LNCAP (cell line): ENCODE measurements around the gene PTPRU.

ENCODE experiments used
- TF ChIP-seq, protein P1 (sequence below): fragments of 450-650 bp; IDR thresholded peaks from 2 replicates; pipeline ENCODE4 v1.5.1; 2017; ENCODE audit warnings: mild to moderate bottlenecking

PTPRU gene

GRCh38 chr1:29290414-29290985 is 54.2 kb downstream of the PTPRU start:
- TF ChIP-seq, protein P1, sequence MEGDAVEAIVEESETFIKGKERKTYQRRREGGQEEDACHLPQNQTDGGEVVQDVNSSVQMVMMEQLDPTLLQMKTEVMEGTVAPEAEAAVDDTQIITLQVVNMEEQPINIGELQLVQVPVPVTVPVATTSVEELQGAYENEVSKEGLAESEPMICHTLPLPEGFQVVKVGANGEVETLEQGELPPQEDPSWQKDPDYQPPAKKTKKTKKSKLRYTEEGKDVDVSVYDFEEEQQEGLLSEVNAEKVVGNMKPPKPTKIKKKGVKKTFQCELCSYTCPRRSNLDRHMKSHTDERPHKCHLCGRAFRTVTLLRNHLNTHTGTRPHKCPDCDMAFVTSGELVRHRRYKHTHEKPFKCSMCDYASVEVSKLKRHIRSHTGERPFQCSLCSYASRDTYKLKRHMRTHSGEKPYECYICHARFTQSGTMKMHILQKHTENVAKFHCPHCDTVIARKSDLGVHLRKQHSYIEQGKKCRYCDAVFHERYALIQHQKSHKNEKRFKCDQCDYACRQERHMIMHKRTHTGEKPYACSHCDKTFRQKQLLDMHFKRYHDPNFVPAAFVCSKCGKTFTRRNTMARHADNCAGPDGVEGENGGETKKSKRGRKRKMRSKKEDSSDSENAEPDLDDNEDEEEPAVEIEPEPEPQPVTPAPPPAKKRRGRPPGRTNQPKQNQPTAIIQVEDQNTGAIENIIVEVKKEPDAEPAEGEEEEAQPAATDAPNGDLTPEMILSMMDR, result no peak

DNA sequence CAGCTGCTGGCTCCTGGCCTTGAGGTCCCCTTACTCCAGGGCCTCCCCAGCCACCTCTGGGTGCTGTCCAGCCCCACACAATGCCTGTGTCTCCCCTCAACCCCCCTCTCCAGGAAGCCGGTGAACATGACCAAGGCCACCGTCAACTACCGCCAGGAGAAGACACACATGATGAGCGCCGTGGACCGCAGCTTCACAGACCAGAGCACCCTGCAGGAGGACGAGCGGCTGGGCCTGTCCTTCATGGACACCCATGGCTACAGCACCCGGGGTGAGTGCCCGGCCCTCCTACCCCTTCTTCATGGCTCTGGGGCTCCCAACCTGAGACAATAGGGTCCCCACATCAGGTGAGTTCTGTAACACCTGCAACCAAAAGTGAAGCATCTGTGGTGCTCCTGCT is 55.4 kb downstream of the PTPRU start:
- TF ChIP-seq, protein P1, result no peak

DNA sequence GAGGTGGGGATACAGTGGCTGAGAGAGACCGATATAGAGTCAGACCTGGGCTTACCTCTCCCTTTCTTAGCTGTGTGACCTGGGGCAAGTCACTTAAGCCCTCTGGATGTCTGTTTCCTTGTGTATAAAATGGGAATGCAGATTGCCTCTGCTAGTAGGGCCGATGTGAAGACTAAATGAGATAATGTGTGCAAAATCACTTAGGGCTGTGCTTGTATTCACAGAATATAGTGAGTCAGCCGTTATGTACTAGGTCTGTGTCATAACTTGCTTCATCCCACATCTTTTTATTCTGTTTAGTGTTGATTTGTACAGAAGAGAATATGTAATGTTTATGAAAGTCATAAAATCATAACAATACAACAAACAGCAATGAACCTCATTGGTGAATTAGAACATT is 56.0 kb downstream of the PTPRU start:
- TF ChIP-seq, protein P1, result no peak

GRCh38 chr1:29297450-29297849 is 61.1 kb downstream of the PTPRU start:
- TF ChIP-seq, protein P1, result no peak

DNA sequence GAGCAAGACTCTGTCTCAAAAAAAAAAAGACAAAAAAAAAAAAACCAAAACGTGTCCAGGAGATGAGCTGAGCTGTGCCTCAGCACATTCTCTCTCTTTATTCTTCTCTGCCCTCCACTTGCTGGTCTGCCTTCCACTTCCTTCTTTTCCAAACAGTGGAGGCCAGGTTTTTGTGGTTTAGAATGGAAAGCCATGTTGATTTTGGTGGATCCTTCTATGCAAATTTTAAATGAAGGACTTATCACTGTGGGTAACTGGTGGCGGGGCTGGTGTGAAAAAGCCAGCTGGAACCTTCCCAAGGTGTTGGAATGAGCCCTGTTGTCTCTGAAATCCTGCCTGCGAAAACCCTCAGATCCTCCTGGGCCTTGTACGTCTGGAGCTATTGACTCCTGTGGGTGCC is 61.9 kb downstream of the PTPRU start:
- TF ChIP-seq, protein P1, result no peak

DNA sequence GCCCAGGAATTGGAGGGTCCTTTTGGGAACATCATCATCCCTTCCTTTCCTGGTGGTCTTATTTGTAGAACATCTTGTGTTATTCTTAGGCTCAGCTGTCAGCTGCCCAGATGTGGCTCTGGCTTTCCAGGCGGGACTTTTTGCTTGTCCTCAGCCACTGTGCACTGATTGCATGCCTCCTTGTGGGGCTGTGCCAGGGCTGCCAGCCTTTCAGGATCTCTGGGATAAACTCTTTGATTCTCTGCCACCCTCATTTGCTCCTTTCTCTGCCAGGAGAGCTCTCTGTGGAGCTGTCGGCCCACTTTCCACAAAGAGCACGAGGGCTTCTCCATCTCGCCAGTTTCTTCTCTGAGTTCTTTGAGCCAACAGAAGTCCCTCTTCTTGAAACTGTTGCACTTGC is 63.1 kb downstream of the PTPRU start:
- TF ChIP-seq, protein P1, result no peak

GRCh38 chr1:29303201-29304024 is 67.1 kb downstream of the PTPRU start:
- TF ChIP-seq, protein P1, result no peak
